OCI-LY1 (cell line): ENCODE measurements around the gene STRC.
"Not testable (repeated sequence)": the region's sequence is repeated elsewhere in the genome, so short reads cannot be mapped to it uniquely, and the experiment has no call there.

Experiments used
- EZH2 ChIP-seq: fragments of 200-600 bp; sonication (generic), shearing (Covaris generic); IDR thresholded peaks from 2 replicates; pipeline ENCODE4 v1.8.0; 2017; ENCODE audit warnings: borderline replicate concordance, mixed run types, mild to moderate bottlenecking, antibody characterized with exemption, low read length, moderate library complexity, mixed read lengths
- TF ChIP-seq, protein P1 (sequence below): fragments of 200-600 bp; sonication (generic), shearing (Covaris generic); IDR thresholded peaks from 2 replicates; pipeline ENCODE4 v1.5.1; 2017; ENCODE audit warnings: mild to moderate bottlenecking, antibody characterized with exemption, low read length, moderate library complexity, mixed read lengths

DNA sequence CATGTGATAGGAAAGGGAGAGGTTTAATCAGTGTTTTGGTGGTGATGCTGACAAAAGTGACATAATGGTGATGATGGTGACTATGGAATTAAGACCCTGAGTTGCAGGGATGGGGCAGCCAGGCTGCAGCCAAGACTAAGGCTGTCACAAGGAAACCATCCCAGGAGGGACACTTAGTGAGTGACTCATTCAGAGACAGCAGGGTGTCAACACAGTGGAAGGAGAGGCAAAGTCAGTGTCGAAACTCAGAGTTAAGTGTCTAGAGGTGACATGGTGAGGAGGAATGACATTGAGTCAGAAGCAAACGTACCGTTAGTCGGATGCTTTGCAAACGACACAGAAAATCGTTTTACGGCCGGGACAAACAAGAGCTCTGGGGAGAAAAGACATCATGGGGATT, 54.8 kb downstream of the STRC start:
- TF ChIP-seq, protein P1, sequence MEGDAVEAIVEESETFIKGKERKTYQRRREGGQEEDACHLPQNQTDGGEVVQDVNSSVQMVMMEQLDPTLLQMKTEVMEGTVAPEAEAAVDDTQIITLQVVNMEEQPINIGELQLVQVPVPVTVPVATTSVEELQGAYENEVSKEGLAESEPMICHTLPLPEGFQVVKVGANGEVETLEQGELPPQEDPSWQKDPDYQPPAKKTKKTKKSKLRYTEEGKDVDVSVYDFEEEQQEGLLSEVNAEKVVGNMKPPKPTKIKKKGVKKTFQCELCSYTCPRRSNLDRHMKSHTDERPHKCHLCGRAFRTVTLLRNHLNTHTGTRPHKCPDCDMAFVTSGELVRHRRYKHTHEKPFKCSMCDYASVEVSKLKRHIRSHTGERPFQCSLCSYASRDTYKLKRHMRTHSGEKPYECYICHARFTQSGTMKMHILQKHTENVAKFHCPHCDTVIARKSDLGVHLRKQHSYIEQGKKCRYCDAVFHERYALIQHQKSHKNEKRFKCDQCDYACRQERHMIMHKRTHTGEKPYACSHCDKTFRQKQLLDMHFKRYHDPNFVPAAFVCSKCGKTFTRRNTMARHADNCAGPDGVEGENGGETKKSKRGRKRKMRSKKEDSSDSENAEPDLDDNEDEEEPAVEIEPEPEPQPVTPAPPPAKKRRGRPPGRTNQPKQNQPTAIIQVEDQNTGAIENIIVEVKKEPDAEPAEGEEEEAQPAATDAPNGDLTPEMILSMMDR: not testable (repeated sequence)
- TF ChIP-seq EZH2: not testable (repeated sequence)
